Astrocyte (in vitro differentiated cells and primary cell): ENCODE data around the gene FCER2. TPM values are rescaled to one million over a fixed set of nuclear protein-coding genes. Genes with fewer than 3 reads are reported as not detected.

ENCODE experiments used
- DNase-seq: peaks from one replicate; pipeline ENCODE4 v3.0.0-alpha.2; 2010; ENCODE audit warnings: low read depth
- FAIRE-seq: peaks from 2 replicates; lab custom pipeline; 2011; peaks lifted over from hg19 to GRCh38; lab: Jason Lieb, UNC
- H2AFZ ChIP-seq: 2 replicates; pipeline ENCODE4 v1.6.0; 2012; ENCODE audit warnings: low read depth, low read length, inconsistent platforms
- H3K27ac ChIP-seq: 2 replicates; pipeline ENCODE4 v1.5.1; 2011; ENCODE audit warnings: low read depth, low read length, inconsistent platforms
- H3K27me3 ChIP-seq: 2 replicates; pipeline ENCODE4 v1.6.0; 2011; ENCODE audit warnings: low read length, inconsistent platforms; ENCODE audit not compliant: insufficient read depth
- H3K36me3 ChIP-seq: 2 replicates; pipeline ENCODE4 v1.5.1; 2011; ENCODE audit warnings: low read length, inconsistent platforms; ENCODE audit not compliant: insufficient read depth
- H3K4me1 ChIP-seq: 2 replicates; pipeline ENCODE4 v1.5.1; 2011; ENCODE audit warnings: low read length, inconsistent platforms; ENCODE audit not compliant: insufficient read depth
- H3K4me2 ChIP-seq: 2 replicates; pipeline ENCODE4 v1.6.0; 2012; ENCODE audit warnings: low read length, inconsistent platforms
- H3K4me3 ChIP-seq: 2 replicates; pipeline ENCODE4 v1.5.1; 2011; ENCODE audit warnings: low read depth, mild to moderate bottlenecking, low read length, inconsistent platforms; ENCODE audit not compliant: insufficient read depth
- H3K79me2 ChIP-seq: 2 replicates; pipeline ENCODE4 v1.6.0; 2012; ENCODE audit warnings: mild to moderate bottlenecking, low read length, inconsistent platforms; ENCODE audit not compliant: insufficient read depth
- H3K9ac ChIP-seq: 2 replicates; pipeline ENCODE4 v1.6.0; 2012; ENCODE audit warnings: mild to moderate bottlenecking, low read length, inconsistent platforms
- H3K9me3 ChIP-seq: 2 replicates; pipeline ENCODE4 v1.5.1; 2012; ENCODE audit warnings: low read depth, mild to moderate bottlenecking, low read length, inconsistent platforms; ENCODE audit not compliant: insufficient read depth
- H4K20me1 ChIP-seq: 2 replicates; pipeline ENCODE4 v1.6.0; 2012; ENCODE audit warnings: low read length, inconsistent platforms; ENCODE audit not compliant: insufficient read depth
- H3K27ac Mint-ChIP-seq: one replicate; pipeline ENCODE4 v1.8.0; 2021; ENCODE audit warnings: mild to moderate bottlenecking, mixed read lengths; ENCODE audit not compliant: unreplicated experiment
- H3K27me3 Mint-ChIP-seq: one replicate; pipeline ENCODE4 v1.8.0; 2021; ENCODE audit warnings: low read depth, mixed read lengths; ENCODE audit not compliant: unreplicated experiment
- H3K36me3 Mint-ChIP-seq: one replicate; pipeline ENCODE4 v1.8.0; 2021; ENCODE audit warnings: low read depth, mixed read lengths; ENCODE audit not compliant: unreplicated experiment
- H3K4me1 Mint-ChIP-seq: one replicate; pipeline ENCODE4 v1.8.0; 2021; ENCODE audit warnings: low read depth, mixed read lengths; ENCODE audit not compliant: unreplicated experiment
- H3K4me3 Mint-ChIP-seq: one replicate; pipeline ENCODE4 v1.8.0; 2021; ENCODE audit warnings: mild to moderate bottlenecking, moderate library complexity, mixed read lengths; ENCODE audit not compliant: unreplicated experiment
- H3K9me3 Mint-ChIP-seq: one replicate; pipeline ENCODE4 v1.8.0; 2021; ENCODE audit warnings: mild to moderate bottlenecking, mixed read lengths; ENCODE audit not compliant: unreplicated experiment
- EZH2 ChIP-seq: IDR thresholded peaks from 2 replicates; pipeline ENCODE4 v1.6.1; 2012; ENCODE audit warnings: mild to moderate bottlenecking, low read length, inconsistent platforms; ENCODE audit not compliant: insufficient read depth
- total RNA-seq: library from RNA; stranded (reverse); gene quantifications from 2 replicates; pipeline ENCODE4 v1.2.1, GENCODE V29; 2021
- TF ChIP-seq, protein P1 (sequence below): IDR thresholded peaks from 2 replicates; pipeline ENCODE4 v1.5.1; 2011; ENCODE audit warnings: low read depth, mild to moderate bottlenecking, inconsistent platforms, low read length, moderate library complexity; ENCODE audit not compliant: insufficient read depth

Gene FCER2
- total RNA-seq, 1 donor from 2014 or later = not detected

DNA sequence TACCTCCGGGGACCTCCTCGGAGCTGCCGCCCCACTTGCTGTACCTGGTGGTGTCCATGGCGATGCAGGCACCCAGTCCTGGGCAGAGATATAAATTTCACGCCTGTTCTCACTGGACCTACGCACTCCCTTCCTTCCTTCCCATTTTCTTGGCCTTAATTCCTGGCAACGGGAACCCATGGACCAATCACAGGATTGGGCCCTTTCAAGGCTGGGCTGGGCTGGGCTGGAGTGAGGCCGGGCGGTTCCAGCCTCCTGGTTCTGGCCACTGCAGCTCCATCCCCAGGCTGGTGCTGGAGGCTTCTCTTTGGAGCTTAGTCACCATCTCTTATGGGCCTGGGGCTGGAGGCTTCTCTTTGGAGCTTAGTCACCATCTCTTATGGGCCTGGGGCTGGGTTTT lies 30.1 kb upstream of the FCER2 start, which contains the start of gene CLEC4G:
Gene CLEC4G (minus strand): TSS at position 66 of the 400 bp plus-strand sequence. CDS start 8 bp downstream, at position 58.
- DNase-seq = no peak
- no peak within 1 kb of the TSS for H3K9ac ChIP-seq
- no peaks in the 10 kb centered on the region for H3K79me2 ChIP-seq
- Mint-ChIP-seq H3K4me3 (no peak within 1 kb of the TSS), H3K27ac (no peak within 1 kb of the TSS), H3K9me3 (peaks cover 5% of the 10 kb centered on the region), H3K36me3 (no peaks in the 10 kb centered on the region), H3K4me1 (no peaks in the 10 kb centered on the region), H3K27me3 (peaks cover 68% of the 10 kb centered on the region)
- no peak for FAIRE-seq
- H2AFZ ChIP-seq = no peak within 1 kb of the TSS
- no peak within 1 kb of the TSS for H3K4me3 ChIP-seq
- peaks cover 19% of the 10 kb centered on the region for H3K27me3 ChIP-seq
- H3K9me3 ChIP-seq = no peaks in the 10 kb centered on the region
- H3K4me2 ChIP-seq = no peak within 1 kb of the TSS
- H3K4me1 ChIP-seq = no peaks in the 10 kb centered on the region
- H3K36me3 ChIP-seq = no peaks in the 10 kb centered on the region
- H3K27ac ChIP-seq = no peak within 1 kb of the TSS
- TF ChIP-seq EZH2 = no peak
- TF ChIP-seq, protein P1, sequence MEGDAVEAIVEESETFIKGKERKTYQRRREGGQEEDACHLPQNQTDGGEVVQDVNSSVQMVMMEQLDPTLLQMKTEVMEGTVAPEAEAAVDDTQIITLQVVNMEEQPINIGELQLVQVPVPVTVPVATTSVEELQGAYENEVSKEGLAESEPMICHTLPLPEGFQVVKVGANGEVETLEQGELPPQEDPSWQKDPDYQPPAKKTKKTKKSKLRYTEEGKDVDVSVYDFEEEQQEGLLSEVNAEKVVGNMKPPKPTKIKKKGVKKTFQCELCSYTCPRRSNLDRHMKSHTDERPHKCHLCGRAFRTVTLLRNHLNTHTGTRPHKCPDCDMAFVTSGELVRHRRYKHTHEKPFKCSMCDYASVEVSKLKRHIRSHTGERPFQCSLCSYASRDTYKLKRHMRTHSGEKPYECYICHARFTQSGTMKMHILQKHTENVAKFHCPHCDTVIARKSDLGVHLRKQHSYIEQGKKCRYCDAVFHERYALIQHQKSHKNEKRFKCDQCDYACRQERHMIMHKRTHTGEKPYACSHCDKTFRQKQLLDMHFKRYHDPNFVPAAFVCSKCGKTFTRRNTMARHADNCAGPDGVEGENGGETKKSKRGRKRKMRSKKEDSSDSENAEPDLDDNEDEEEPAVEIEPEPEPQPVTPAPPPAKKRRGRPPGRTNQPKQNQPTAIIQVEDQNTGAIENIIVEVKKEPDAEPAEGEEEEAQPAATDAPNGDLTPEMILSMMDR = no peak
- H4K20me1 ChIP-seq = no peaks in the 10 kb centered on the region

DNA sequence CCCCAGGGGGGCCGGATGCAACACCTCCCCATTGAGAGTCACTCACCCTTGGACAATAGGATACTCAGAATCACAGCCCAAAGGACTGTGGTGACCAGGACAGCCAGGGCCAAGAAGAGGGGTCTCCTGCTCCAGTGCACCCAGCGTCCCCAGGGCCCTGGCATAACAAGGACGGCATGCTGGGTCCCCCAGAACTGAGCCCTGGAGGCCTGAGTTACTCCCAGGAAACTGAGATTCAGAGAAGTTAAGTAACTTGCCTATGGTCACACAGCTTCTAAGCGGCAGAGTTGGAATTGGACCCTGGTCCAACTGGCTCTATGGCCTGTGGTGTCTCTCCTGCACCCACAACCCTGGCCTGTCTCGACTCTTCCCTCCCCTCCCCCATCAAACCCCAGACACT lies 29.7 kb upstream of the FCER2 start:
- TF ChIP-seq, protein P1 = no peak
- TF ChIP-seq EZH2 = no peak
- no peak for DNase-seq
- no peaks in the 10 kb centered on the region for H3K79me2 ChIP-seq
- no peak overlapping the region for H3K27ac Mint-ChIP-seq
- no peaks in the 10 kb centered on the region for H3K4me1 Mint-ChIP-seq
- H3K9ac ChIP-seq = no peak overlapping the region
- no peaks in the 10 kb centered on the region for H3K36me3 ChIP-seq
- H3K27me3 Mint-ChIP-seq = peaks cover 68% of the 10 kb centered on the region
- H3K27me3 ChIP-seq = peaks cover 19% of the 10 kb centered on the region
- H3K36me3 Mint-ChIP-seq = no peaks in the 10 kb centered on the region
- H2AFZ ChIP-seq = no peak overlapping the region
- H3K9me3 Mint-ChIP-seq = peaks cover 5% of the 10 kb centered on the region
- H3K27ac ChIP-seq = no peak overlapping the region
- no peak for FAIRE-seq
- H3K4me3 Mint-ChIP-seq = no peak overlapping the region
- no peaks in the 10 kb centered on the region for H3K4me1 ChIP-seq
- H4K20me1 ChIP-seq = no peaks in the 10 kb centered on the region
- no peak overlapping the region for H3K4me2 ChIP-seq
- H3K4me3 ChIP-seq = no peak overlapping the region
- no peaks in the 10 kb centered on the region for H3K9me3 ChIP-seq

DNA sequence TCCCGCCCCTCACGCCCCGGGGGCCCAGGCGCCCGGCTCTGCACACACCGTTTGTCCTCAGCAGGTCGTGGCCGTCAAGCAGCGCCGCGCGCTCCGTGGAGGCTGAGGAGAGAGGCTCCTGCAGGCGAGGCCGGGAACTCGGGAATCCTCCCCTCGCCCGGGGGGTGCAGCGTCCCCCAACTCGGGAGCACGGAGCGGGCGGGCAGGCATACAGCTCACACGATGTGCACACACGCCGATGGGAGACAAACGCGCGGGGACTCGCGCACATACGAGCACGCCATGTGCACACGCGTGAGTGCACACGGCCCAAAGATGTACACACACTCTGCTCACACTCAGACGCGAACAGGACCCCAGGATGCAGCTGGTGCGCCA lies 29.3 kb upstream of the FCER2 start:
- H3K9ac ChIP-seq = no peak overlapping the region
- no peak for DNase-seq
- no peak overlapping the region for H3K4me3 Mint-ChIP-seq
- H2AFZ ChIP-seq = no peak overlapping the region
- H3K27ac Mint-ChIP-seq = no peak overlapping the region
- no peaks in the 10 kb centered on the region for H3K9me3 ChIP-seq
- H3K36me3 ChIP-seq = no peaks in the 10 kb centered on the region
- H3K4me2 ChIP-seq = no peak overlapping the region
- TF ChIP-seq, protein P1 = no peak
- TF ChIP-seq EZH2 = no peak
- H3K79me2 ChIP-seq = no peaks in the 10 kb centered on the region
- H3K27me3 Mint-ChIP-seq = peaks cover 70% of the 10 kb centered on the region
- no peaks in the 10 kb centered on the region for H3K4me1 Mint-ChIP-seq
- FAIRE-seq = no peak
- peaks cover 19% of the 10 kb centered on the region for H3K27me3 ChIP-seq
- H3K4me1 ChIP-seq = no peaks in the 10 kb centered on the region
- H3K4me3 ChIP-seq = no peak overlapping the region
- no peak overlapping the region for H3K27ac ChIP-seq
- no peaks in the 10 kb centered on the region for H3K36me3 Mint-ChIP-seq
- peaks cover 5% of the 10 kb centered on the region for H3K9me3 Mint-ChIP-seq
- no peaks in the 10 kb centered on the region for H4K20me1 ChIP-seq
